NCI-H748 (cell line): ENCODE measurements around the gene TMEM47.

Source experiments
- DNase-seq: peaks from one replicate; lab custom pipeline; 2025; ENCODE audit not compliant: unreplicated experiment; lab: John Stamatoyannopoulos, UW

The TMEM47 gene

DNA sequence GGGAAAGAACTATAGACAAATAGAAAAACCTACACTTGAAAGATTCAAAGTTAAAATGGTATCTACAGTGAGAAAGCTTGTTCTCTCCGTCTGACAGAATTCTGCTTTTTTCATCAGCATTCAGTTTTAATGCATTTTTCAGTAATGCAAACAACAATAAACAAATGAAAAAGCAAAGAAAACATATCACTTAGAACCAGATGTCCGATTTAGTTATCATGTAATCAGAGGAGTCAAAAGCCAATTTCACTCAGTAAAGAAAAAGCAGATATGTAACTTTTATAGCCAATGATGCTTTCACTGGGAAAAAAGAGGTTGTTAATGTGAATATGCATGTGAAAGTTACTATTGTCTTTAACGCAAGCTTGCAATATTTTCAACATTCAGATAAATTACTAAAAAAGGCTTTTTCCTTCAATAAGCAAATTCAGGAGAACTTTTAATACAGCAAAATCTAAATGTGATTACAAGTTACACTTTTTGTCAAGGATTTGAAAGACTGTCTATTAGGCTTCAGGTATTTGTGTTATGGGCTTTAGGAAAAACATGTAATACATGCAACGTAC lies 70.7 kb downstream of the TMEM47 start:
- no peak for DNase-seq

DNA sequence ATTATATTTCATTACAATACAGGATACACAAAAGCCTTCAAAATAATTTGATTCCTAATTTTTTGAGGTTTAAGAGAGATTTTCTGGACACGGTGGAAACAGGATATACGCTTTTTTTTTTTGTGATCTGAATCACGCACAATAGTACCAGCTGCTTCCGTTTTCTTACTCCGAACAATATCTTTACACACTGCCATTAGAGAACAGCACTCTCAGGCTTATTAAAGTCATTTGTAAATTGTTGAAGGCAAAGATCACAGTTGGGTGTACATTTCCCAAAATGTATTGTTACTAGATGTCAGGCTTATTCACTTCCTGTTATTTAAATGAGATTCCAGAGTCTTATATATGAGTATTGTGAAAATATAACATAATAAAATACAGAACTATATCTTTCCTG lies 71.5 kb downstream of the TMEM47 start:
- peak; percentile 22 for DNase-seq

DNA sequence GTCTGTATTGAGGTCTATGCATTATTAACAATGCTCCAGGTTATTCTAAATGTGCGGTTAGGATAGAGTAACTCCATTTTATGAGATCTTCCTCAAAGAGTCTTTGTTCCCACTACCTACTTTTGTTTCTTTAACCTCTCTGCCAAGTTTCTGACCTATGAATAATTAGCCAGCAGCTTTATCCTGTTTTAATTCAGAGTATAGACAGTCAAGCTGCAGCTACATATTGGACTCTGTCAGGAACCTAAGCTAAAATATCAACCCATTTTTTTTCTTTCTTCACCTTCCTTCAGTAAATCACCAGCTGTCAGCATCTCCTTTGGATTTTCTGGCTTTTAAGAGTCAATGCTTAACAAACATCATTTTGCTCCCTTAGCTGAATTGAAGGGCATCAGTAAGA lies 72.3 kb downstream of the TMEM47 start:
- no peak for DNase-seq

DNA sequence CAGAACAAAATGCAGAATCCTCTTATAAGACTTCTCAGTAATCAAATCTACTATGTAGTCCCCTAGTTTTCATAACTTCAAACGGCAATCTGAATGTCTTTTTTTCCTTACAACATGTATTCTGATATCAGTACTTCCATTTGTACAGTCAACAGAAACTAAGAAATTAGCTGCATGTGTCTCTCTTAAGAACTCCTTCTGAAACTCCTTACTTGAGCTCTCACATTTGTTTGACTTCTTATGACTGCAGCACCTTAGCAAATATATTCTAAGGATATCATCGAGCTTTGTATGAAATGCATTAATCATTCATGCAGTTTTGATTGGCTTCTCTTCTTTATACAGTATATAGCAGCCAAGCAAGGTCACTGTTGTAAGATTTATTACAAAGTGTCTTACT lies 77.0 kb downstream of the TMEM47 start:
- DNase-seq = no peak

DNA sequence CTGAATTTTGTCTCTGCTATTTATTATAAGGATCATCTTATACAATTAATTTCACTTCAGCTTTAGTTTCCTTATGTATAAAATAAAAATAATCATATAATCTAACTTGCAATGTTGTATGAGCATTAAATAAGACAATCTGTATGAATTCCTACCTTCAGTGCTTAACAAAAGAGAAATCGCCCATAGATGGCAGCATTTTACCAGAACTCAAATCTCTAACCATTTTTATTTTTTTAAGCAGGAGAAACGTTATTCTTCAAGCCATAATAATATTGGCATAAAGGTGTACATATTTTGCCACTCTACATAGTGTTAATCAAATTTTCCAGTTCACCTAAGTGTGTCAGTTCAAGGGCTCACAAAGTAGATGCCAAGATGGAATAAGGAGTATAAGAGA lies 78.8 kb downstream of the TMEM47 start:
- DNase-seq = peak; percentile 15
